ENCODE data around the gene MACF1.

- TF ChIP-seq CTCF (IDR thresholded peaks at IDR 0.05) (no peak), POLR2A (IDR thresholded peaks at IDR 0.05) (no peak), EP300 (IDR thresholded peaks at IDR 0.05) (no peak), POLR2AphosphoS5 (IDR thresholded peaks at IDR 0.05) (no peak)
Measured at GRCh38 chr1:39445573-39445972, 241.1 kb downstream of the MACF1 start.
